ENCODE measurements around the gene SYT4. TPM values are rescaled to one million over a fixed set of nuclear protein-coding genes. Genes with fewer than 3 reads are reported as not detected.

The SYT4 gene
- total and polyA plus RNA-seq, 2 of the 8 experiments (the other 6 are each of a cell fraction or from before 2014, with no cell fraction given): 2.4 to 10.2 TPM

- Histone ChIP-seq H4K20me1 (replicated peaks in 1 of 2; ENCODE audit: control insufficient read depth in 1 of 2, insufficient read depth in 2 of 2, low read length in 2 of 2) (no peaks in the 10 kb centered on the region), H3K4me3 (ENCODE audit: extremely low read depth in 1 of 4, insufficient read depth in 2 of 4, low read depth in 3 of 4, low read length in 4 of 4) (no peak overlapping the region), H3K4me1 (replicated peaks in 1 of 4; ENCODE audit: control insufficient read depth in 3 of 4, insufficient read depth in 4 of 4, low read length in 3 of 4) (no peaks in the 10 kb centered on the region), H2BK5ac (ENCODE audit: low read depth, low read length) (no peak overlapping the region), H4K8ac (ENCODE audit: extremely low read depth, insufficient read depth, low read length) (no peak overlapping the region), H3K4ac (replicated peaks; ENCODE audit: insufficient read length, low read depth, low read length) (no peak overlapping the region), H2BK15ac (ENCODE audit: low read length) (no peak overlapping the region), H3K23me2 (ENCODE audit: low read depth, low read length) (no peaks in the 10 kb centered on the region), H3K79me1 (ENCODE audit: low read depth, low read length) (no peaks in the 10 kb centered on the region), H3K14ac (ENCODE audit: insufficient read length) (no peak overlapping the region), H3K36me3 (ENCODE audit: control insufficient read depth in 2 of 4, insufficient read depth in 4 of 4, low read length in 3 of 4) (no peaks in the 10 kb centered on the region), H4K91ac (replicated peaks; ENCODE audit: insufficient read length, low read length) (no peak overlapping the region), H2BK120ac (replicated peaks; ENCODE audit: low read depth, low read length) (no peak overlapping the region), H3K27me3 (replicated peaks in 1 of 4; ENCODE audit: control insufficient read depth in 3 of 4, extremely low read depth in 1 of 4, insufficient read depth in 3 of 4, low read length in 3 of 4) (no peaks in the 10 kb centered on the region), H3K56ac (replicated peaks; ENCODE audit: insufficient read length, low read depth, low read length) (no peak overlapping the region), H4K5ac (ENCODE audit: insufficient read length, low read depth, low read length) (no peak overlapping the region), H2BK12ac (ENCODE audit: low read depth, low read length) (no peak overlapping the region), H3K79me2 (ENCODE audit: control insufficient read depth in 1 of 2, insufficient read depth in 2 of 2, low read length in 2 of 2) (no peaks in the 10 kb centered on the region), H3K9me3 (ENCODE audit: insufficient read depth in 2 of 2, low read depth in 1 of 2, low read length in 1 of 2) (no peaks in the 10 kb centered on the region), H2BK20ac (ENCODE audit: low read length) (no peak overlapping the region), H3K9ac (replicated peaks in 1 of 4; ENCODE audit: extremely low read depth in 1 of 4, low read depth in 3 of 4, low read length in 3 of 4) (no peak overlapping the region), H2AFZ (ENCODE audit: low read length) (no peak overlapping the region), H3K18ac (ENCODE audit: extremely low read depth, low read length) (no peak overlapping the region), H3K4me2 (ENCODE audit: insufficient read depth in 1 of 2, low read depth in 2 of 2, low read length in 2 of 2) (no peak overlapping the region), H3K27ac (ENCODE audit: low read depth, low read length) (no peak overlapping the region), H2AK5ac (ENCODE audit: low read depth, low read length) (no peak overlapping the region), H3K23ac (ENCODE audit: insufficient read length) (no peak overlapping the region)
- ChIA-PET POLR2A (ENCODE audit: partially characterized antibody) (no interaction called here), CTCF (ENCODE audit: partially characterized antibody) (interaction anchor here (1.5 to 2.5 kb wide), 2 partner anchors 51 to 56 kb away, joined by 4 to 10 read pairs; partner anchors contain the start of gene SYT4)
- no peak for TF ChIP-seq JUND (IDR thresholded peaks at IDR 0.05; ENCODE audit: low read length)
- TF ChIP-seq SRF (IDR thresholded peaks at IDR 0.05; ENCODE audit: low read depth, low read length): no peak
- no peak for TF ChIP-seq USF2 (IDR thresholded peaks at IDR 0.05; ENCODE audit: low read length)
- no peak for TF ChIP-seq GABPA (IDR thresholded peaks at IDR 0.05; ENCODE audit: borderline replicate concordance, insufficient read depth, low read length)
- TF ChIP-seq JUN (IDR thresholded peaks at IDR 0.05; ENCODE audit: low read depth, low read length): no peak
- FAIRE-seq: no peak
- no peak for DNase-seq (ENCODE audit: low read depth in 1 of 2, low spot score in 2 of 2)
Observed at GRCh38 chr18:43220691-43221090, 56.6 kb downstream of the SYT4 start.

All from H1 (cell line).